Right lobe of liver (tissue), 6 donors: ENCODE data around the gene SHC2. TPM values are rescaled to one million over a fixed set of nuclear protein-coding genes. Genes with fewer than 3 reads are reported as not detected.
A peak's percentile ranks its signal among the peaks of the same experiment; 100 is the strongest.

Experiments
- ATAC-seq, 4 donors: fragments of 200-7000 bp; cut with Tn5 transposase; one replicate each; pipeline ENCODE4 v1.9.1; 2020; ENCODE audit warnings: mild to moderate bottlenecking in 4 of 4, moderate library complexity in 4 of 4
- DNase-seq, 3 donors: peaks; one replicate each; pipeline ENCODE4 v3.0.0-alpha.2; 2020
- H3K27ac ChIP-seq, 3 donors: fragments of 200-600 bp; one replicate each; pipeline ENCODE4 v1.8.0; 2022
- H3K27me3 ChIP-seq, 2 donors: fragments of 200-600 bp; one replicate each; pipeline ENCODE4 v1.8.0; 2022
- H3K36me3 ChIP-seq, 4 donors: fragments of 200-600 bp; sonication (generic) in 1 of 4; one replicate each; pipeline versions ENCODE4 v1.5.1 to v1.8.0; 2017 to 2022; ENCODE audit warnings: control low read depth in 1 of 4
- H3K4me1 ChIP-seq, 4 donors: fragments of 200-600 bp; sonication (generic) in 1 of 4; one replicate each; pipeline versions ENCODE4 v1.5.1 to v1.8.0; 2017 to 2022; ENCODE audit warnings: control low read depth in 1 of 4
- H3K4me3 ChIP-seq, 3 donors: fragments of 200-600 bp; one replicate each; pipeline ENCODE4 v1.8.0; 2022
- H3K9me3 ChIP-seq, 4 donors: fragments of 200-600 bp; sonication (generic) in 1 of 4; one replicate each; pipeline versions ENCODE4 v1.5.1 to v1.8.0; 2017 to 2022; ENCODE audit warnings: control low read depth in 1 of 4
- POLR2A ChIP-seq: fragments of 450-650 bp; IDR thresholded peaks from one replicate; pipeline ENCODE4 v1.6.1; 2017; ENCODE audit warnings: antibody characterized with exemption, mild to moderate bottlenecking
- WGBS: methylation state at CpG from one replicate; pipeline ENCODE4 v1.1.6; 2018; ENCODE audit warnings: low coverage, low lambda C conversion rate; ENCODE audit not compliant: insufficient coverage; ENCODE audit errors: missing lambda C conversion rate; 5-methylcytosine and 5-hydroxymethylcytosine counted together
- intact Hi-C, 2 donors: fragments of 100-400 bp; cut with DNase I; formaldehyde crosslinking; loops; one replicate each; pipeline versions ENCODE4 v1.11.2 to v1.14.1; 2022
- total RNA-seq, 6 experiments: library from RNA; depleted of rRNA in 2 of 6; stranded (reverse); fragments of >200 nt in 2 of 6; fragmentation: NEBNext Ultra II Directional in 3 of 6; extraction: Animal tissue kit (Norgen Biotek cat#: 25700) in 3 of 6; gene quantifications; one replicate each; pipeline versions ENCODE4 v1.1.0 to v1.2.4, GENCODE V29; 2016 to 2023
- TF ChIP-seq, protein P1 (sequence below), 4 donors: fragments of 200-600 bp in 3 of 4; fragments of 450-650 bp in 1 of 4; IDR thresholded peaks; one replicate each; pipeline versions ENCODE4 v1.5.1 to v1.8.0; 2016 to 2022; ENCODE audit warnings: antibody characterized with exemption in 4 of 4, mild to moderate bottlenecking in 2 of 4
- donor health status: DM: no; HTN: yes; CAD: no.
- donor health status: DM: no; HTN: no; CAD: no.
- donor health status: DM: no; HTN: no; CAD: no.
- donor health status: DM: no; HTN: yes; CAD: no.
- donor health status: DM: no; HTN: yes; CAD: no.

The SHC2 gene
- total RNA-seq, 6 experiments from 2014 or later = 48.4 to 69.9 (median 59.1) TPM

DNA sequence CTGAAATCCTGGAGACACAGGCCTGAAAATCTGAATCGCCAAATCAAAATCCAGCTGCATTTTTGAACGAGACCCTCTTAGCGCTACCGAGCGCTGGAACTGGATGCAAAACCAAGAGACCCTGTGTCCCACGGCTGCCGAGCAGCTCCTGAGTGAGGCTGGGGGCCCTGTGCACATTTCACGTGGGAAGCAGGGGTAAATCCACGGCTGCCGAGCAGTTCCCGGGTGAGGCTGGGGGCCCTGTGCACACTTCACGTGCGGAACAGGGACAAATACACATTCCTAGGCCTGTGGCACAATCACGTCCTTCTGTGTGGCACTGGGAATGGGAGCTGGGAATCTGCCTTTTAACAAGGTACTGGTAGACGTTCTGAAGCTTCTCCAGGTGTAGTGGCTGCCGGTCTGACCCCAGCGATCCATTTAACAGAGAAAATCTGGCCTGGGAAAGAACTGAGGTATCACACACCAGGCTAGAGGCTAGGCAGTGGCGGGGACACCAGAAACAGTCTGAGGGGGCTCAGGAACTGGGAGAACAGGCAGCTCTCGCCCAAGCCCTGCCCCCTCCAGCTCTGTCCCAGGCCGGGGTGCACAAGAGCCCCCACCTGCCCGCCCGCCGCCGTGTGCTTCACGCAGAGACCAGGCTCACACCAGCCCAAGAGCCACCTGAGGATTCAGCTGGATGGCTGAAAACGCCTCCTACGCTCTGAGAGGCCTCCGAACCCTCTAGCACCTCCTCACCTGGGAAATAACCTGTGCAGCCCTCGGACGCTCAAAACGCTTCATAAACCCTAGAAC is 40.9 kb downstream of the SHC2 start:
- H3K9me3 ChIP-seq = no peaks in the 10 kb centered on the region
- WGBS = 78% methylated on average over 6 of the region's 31 CpGs
- peaks cover 0 to 20% (median 4%) of the 10 kb centered on the region in 4 donors for H3K36me3 ChIP-seq
- ATAC-seq (no peak), DNase-seq (peak in 2 of 3 donors; percentile 10 to 27)
- H3K27me3 ChIP-seq = no peaks in the 10 kb centered on the region
- no peak overlapping the region for H3K27ac ChIP-seq
- TF ChIP-seq, protein P1, sequence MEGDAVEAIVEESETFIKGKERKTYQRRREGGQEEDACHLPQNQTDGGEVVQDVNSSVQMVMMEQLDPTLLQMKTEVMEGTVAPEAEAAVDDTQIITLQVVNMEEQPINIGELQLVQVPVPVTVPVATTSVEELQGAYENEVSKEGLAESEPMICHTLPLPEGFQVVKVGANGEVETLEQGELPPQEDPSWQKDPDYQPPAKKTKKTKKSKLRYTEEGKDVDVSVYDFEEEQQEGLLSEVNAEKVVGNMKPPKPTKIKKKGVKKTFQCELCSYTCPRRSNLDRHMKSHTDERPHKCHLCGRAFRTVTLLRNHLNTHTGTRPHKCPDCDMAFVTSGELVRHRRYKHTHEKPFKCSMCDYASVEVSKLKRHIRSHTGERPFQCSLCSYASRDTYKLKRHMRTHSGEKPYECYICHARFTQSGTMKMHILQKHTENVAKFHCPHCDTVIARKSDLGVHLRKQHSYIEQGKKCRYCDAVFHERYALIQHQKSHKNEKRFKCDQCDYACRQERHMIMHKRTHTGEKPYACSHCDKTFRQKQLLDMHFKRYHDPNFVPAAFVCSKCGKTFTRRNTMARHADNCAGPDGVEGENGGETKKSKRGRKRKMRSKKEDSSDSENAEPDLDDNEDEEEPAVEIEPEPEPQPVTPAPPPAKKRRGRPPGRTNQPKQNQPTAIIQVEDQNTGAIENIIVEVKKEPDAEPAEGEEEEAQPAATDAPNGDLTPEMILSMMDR (IDR thresholded peaks at IDR 0.05) = no peak
- no peak for TF ChIP-seq POLR2A
- intact Hi-C loops = no loop called here
- H3K4me3 ChIP-seq = no peak overlapping the region
- no peaks in the 10 kb centered on the region for H3K4me1 ChIP-seq

DNA sequence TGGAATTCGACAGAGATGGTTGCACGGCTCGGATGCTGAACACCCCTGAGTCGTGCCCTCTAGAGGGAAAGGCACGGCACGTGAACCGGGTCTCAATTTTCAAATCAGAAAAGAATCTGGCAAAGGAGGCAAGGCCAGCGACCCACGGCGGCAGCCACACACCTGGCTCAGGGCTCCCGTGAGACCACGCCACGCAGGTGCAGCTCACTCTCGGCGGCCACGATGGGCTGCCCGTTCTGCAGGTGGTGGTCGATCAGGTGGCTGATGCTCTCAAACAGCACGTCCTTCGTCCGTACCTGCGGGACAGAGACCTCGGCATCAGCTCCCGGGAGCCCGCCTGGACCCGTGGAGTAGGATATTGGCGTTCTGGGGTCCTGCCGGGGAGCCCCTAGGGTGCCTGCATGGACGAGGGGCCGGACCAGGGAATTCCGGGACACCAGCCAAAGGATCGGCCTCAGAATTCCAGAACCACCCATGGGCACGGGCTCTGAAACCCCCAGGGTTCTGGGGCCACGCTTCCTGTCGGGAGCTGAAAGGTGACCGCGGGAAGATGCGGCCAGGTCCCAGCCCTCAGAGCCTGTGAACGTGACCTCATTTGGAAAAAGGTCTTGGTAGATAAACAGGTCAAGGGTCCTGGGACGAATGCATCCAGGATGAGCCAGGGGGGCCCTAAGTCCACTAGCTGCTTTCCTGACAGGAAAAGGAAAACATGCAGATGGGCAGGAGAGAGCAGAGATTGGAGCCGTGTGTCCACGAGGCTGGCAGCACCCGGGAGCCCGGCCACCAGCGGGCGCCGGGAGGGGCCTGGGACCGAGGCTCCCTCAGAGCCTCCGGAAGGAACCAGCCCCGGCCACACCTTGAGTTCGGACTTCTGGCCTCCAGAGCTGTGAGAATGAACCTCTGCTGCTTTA is 41.8 kb downstream of the SHC2 start:
- Histone ChIP-seq H3K36me3 (peaks cover 0 to 19% (median 4%) of the 10 kb centered on the region in 4 donors), H3K27ac (no peak overlapping the region), H3K27me3 (no peaks in the 10 kb centered on the region), H3K9me3 (no peaks in the 10 kb centered on the region), H3K4me3 (no peak overlapping the region), H3K4me1 (no peaks in the 10 kb centered on the region)
- intact Hi-C loops = no loop called here
- DNase-seq (peak; percentile 20 to 52 (median 42)), ATAC-seq (peak; percentile 34 to 67 (median 54))
- WGBS = 52% methylated on average over 4 of the region's 51 CpGs
- TF ChIP-seq, protein P1 (IDR thresholded peaks at IDR 0.05) = no peak
- no peak for TF ChIP-seq POLR2A

DNA sequence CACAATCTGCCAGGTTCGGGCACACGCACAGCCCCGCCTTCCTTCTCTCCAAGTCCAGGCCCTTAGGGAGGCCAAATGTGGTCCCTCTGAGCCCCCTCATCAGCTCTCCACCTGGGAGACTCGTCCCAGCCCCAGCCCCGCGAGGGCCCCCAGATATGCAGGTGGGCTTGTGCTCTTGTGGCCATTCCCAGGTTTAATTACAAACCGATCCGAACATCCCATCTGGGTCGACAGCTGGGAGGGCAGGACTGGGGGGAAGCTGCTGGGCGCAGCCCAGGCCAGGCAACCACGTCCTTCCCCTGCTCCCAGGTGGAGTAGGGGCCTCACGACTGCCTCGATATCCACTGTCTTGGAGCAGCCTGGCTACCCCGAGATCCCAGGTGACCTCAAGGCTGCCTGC is 44.4 kb downstream of the SHC2 start:
- Histone ChIP-seq H3K9me3 (no peaks in the 10 kb centered on the region), H3K4me1 (no peaks in the 10 kb centered on the region), H3K36me3 (peaks cover 0 to 19% (median 4%) of the 10 kb centered on the region in 4 donors), H3K27ac (no peak overlapping the region), H3K4me3 (no peak overlapping the region), H3K27me3 (no peaks in the 10 kb centered on the region)
- no CpG with 5 or more reads among the region's 14 CpGs for WGBS
- no peak for TF ChIP-seq POLR2A
- TF ChIP-seq, protein P1 (IDR thresholded peaks at IDR 0.05) = no peak
- ATAC-seq = no peak
- intact Hi-C loops = no loop called here
- peak in 2 of 3 donors; percentile 6 to 32 for DNase-seq

DNA sequence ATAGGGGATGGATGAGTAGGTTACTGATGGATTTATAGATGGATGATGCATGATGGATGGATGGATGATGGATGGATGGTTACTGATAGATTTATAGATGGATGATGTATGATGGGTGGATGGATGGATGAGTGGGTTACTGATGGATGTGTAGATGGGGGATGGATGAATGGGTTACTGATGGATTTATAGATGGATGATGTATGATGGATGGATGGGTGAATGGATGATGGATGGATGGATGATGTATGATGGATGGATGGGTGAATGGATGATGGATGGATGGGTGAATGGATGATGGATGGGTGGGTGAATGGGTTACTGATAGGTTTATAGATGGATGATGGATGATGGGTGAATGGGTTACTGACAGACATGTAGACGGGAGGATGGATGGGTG is 45.5 kb downstream of the SHC2 start:
- DNase-seq (no peak), ATAC-seq (no peak)
- Histone ChIP-seq H3K9me3 (no peaks in the 10 kb centered on the region), H3K27ac (no peak overlapping the region), H3K36me3 (peaks cover 0 to 13% (median 3%) of the 10 kb centered on the region in 4 donors), H3K27me3 (no peaks in the 10 kb centered on the region), H3K4me1 (no peaks in the 10 kb centered on the region), H3K4me3 (no peak overlapping the region)
- WGBS = 100% methylated on average over 1 of the region's 1 CpG
- intact Hi-C loops = no loop called here
- TF ChIP-seq, protein P1 (IDR thresholded peaks at IDR 0.05) = no peak
- no peak for TF ChIP-seq POLR2A
